A549 treated with AZD2906 at 1 μM for 4 hours (cell line): ENCODE data around the gene RBMS1. TPM values are rescaled to one million over a fixed set of nuclear protein-coding genes. Genes with fewer than 3 reads are reported as not detected.

Experiments
- total RNA-seq: library from RNA; stranded (reverse); fragments of 200-300 nt; extraction: Qiagen RNA extraction; gene quantifications from 5 replicates; pipeline ENCODE4 v1.2.3, GENCODE V29; 2022

RBMS1 gene, protein sequence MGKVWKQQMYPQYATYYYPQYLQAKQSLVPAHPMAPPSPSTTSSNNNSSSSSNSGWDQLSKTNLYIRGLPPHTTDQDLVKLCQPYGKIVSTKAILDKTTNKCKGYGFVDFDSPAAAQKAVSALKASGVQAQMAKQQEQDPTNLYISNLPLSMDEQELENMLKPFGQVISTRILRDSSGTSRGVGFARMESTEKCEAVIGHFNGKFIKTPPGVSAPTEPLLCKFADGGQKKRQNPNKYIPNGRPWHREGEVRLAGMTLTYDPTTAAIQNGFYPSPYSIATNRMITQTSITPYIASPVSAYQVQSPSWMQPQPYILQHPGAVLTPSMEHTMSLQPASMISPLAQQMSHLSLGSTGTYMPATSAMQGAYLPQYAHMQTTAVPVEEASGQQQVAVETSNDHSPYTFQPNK
- total RNA-seq = 46.8 to 55.8 TPM (median 51.8 TPM) in 5 replicates

DNA sequence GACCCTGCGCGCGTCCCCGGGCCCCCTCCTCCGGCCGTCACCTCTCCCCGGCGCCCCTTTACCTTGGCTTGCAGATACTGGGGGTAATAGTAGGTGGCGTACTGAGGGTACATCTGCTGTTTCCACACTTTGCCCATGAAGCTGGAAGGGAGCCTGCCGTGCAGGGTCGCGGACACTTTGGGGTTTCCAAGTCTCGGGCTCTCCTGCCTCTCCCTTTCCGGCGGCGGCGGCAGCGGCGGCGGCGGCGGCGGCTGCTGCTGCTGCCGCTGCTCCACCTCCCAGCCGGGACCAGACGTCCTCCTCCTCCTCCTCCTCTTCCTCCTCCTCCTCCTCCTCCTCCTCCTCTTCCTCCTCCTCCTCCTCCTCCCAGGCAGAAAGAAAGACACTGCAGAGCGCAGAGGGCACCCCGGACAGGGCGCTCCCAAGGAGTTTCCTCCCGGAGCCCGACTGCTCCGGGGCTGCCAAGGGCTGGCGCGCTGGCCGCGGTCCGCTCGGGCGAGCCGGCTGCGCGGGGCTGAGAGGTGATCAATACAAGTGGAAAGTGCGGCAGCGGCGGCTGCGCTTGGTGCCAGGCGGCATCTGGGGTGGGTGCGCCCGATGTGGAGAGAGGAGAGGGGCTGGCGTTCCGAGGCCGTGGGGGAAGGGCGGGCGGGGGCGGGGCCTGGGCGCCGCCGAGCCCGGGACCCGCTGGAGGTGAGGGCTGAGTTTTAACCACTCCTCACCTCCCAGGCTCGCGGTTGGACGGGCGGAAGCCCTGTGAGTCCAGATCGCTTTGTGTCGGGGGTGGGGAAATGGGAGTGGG, at the start of gene RBMS1:
TSS of gene RBMS1 (minus strand) at position 581 of the 802 bp plus-strand sequence. CDS start at position 137, 444 bp downstream.

